ENCODE data around the gene OASL. TPM values are rescaled to one million over a fixed set of nuclear protein-coding genes. Genes with fewer than 3 reads are reported as not detected.

OASL gene
- total RNA-seq, 3 donors from 2014 or later (not counting 1 experiment from before 2014, with no cell fraction given): 7.5 to 48.0 (median 35.2) TPM

DNA sequence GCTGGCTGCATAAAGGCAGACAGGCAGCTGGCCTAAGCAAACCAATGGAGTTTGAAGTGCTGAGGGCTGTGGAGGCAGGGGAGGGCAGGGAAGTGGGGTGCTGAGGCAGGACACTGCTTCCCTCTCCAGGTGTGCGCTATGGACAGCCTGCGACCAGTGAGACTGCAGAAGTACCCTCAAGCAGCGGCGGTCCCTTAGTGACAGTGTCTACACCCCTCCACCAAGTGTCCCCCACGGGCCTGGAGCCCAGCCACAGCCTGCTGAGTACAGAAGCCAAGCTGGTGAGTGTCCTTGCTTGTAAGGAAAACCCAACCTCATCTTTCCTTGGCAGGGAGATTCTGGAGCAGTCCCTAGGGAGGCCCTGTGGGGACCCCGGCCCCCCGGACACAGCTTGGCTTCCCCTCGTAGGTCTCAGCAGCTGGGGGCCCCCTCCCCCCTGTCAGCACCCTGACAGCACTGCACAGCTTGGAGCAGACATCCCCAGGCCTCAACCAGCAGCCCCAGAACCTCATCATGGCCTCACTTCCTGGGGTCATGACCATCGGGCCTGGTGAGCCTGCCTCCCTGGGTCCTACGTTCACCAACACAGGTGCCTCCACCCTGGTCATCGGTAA is 42.8 kb downstream of the OASL start:
- no peaks in the 10 kb centered on the region for H3K4me1 Mint-ChIP-seq
- ATAC-seq (no peak), DNase-seq (no peak)
- H3K4me3 Mint-ChIP-seq: no peak overlapping the region
- H3K27ac ChIP-seq (ENCODE audit: low read length): no peak overlapping the region
- whole genome bisulfite sequencing (ENCODE audit: insufficient coverage): 88% methylated on average over 11 of the region's 11 CpGs
- H3K27me3 Mint-ChIP-seq (ENCODE audit: low read depth in 2 of 2): peaks cover 7 to 13% of the 10 kb centered on the region in 2 donors
- H3K9me3 ChIP-seq (ENCODE audit: control insufficient read depth, insufficient read depth, low read length): no peaks in the 10 kb centered on the region
- H3K36me3 ChIP-seq (ENCODE audit: control insufficient read depth, insufficient read depth, low read length): no peaks in the 10 kb centered on the region
- H3K9me3 Mint-ChIP-seq: peaks cover 0 to 10% of the 10 kb centered on the region in 2 donors
- intact Hi-C loops (cut with micrococcal nuclease): no loop called here
- no peak overlapping the region for H3K27ac Mint-ChIP-seq
- H3K4me1 ChIP-seq (ENCODE audit: control insufficient read depth, insufficient read depth, low read length): peaks cover 5% of the 10 kb centered on the region
- TF ChIP-seq, protein P1, sequence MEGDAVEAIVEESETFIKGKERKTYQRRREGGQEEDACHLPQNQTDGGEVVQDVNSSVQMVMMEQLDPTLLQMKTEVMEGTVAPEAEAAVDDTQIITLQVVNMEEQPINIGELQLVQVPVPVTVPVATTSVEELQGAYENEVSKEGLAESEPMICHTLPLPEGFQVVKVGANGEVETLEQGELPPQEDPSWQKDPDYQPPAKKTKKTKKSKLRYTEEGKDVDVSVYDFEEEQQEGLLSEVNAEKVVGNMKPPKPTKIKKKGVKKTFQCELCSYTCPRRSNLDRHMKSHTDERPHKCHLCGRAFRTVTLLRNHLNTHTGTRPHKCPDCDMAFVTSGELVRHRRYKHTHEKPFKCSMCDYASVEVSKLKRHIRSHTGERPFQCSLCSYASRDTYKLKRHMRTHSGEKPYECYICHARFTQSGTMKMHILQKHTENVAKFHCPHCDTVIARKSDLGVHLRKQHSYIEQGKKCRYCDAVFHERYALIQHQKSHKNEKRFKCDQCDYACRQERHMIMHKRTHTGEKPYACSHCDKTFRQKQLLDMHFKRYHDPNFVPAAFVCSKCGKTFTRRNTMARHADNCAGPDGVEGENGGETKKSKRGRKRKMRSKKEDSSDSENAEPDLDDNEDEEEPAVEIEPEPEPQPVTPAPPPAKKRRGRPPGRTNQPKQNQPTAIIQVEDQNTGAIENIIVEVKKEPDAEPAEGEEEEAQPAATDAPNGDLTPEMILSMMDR (IDR thresholded peaks at IDR 0.05): no peak
- H3K27me3 ChIP-seq (ENCODE audit: control insufficient read depth, insufficient read depth, low read length): no peaks in the 10 kb centered on the region
- no peak overlapping the region for H3K4me3 ChIP-seq (ENCODE audit: low read length)
- H3K36me3 Mint-ChIP-seq: no peaks in the 10 kb centered on the region

DNA sequence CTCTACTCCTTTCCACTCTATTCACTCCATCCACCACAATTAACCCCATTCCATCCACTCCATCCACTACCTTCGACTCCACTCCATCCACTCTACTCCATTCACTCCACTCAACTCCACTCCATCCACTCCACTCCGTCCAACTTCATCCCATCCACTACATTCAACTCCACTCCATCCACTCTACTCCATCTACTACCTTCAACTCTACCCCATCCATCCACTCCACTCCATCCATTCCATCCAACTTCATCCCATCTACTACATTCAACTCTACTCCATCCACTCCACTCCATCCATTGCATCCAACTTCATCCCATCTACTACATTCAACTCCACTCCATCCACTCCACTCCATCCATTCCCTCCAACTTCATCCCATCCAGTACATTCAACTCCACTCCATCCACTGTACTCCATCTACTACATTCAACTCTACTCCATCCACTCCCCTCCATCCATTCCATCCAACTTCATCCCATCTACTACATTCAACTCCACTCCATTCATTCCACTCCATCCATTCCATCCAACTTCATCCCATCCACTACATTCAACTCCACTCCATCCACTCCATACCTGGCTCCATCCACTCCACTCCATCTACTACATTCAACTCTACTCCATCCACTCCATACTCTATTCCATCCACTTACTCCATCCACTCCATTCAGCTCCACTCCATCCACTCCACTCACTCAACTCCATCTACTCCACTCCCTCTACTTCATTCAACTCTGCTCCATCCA is 44.3 kb downstream of the OASL start:
- TF ChIP-seq, protein P1 (IDR thresholded peaks at IDR 0.05): no peak
- Mint-ChIP-seq H3K27ac (no peak overlapping the region), H3K9me3 (peaks cover 0 to 10% of the 10 kb centered on the region in 2 donors), H3K4me3 (no peak overlapping the region), H3K27me3 (ENCODE audit: low read depth in 2 of 2) (peaks cover 7 to 13% of the 10 kb centered on the region in 2 donors), H3K36me3 (no peaks in the 10 kb centered on the region), H3K4me1 (no peaks in the 10 kb centered on the region)
- H3K27me3 ChIP-seq (ENCODE audit: control insufficient read depth, insufficient read depth, low read length): no peaks in the 10 kb centered on the region
- no peaks in the 10 kb centered on the region for H3K36me3 ChIP-seq (ENCODE audit: control insufficient read depth, insufficient read depth, low read length)
- intact Hi-C loops (cut with micrococcal nuclease): no loop called here
- H3K4me3 ChIP-seq (ENCODE audit: low read length): no peak overlapping the region
- WGBS (ENCODE audit: insufficient coverage): 84% methylated on average over 2 of the region's 2 CpGs
- no peaks in the 10 kb centered on the region for H3K4me1 ChIP-seq (ENCODE audit: control insufficient read depth, insufficient read depth, low read length)
- H3K9me3 ChIP-seq (ENCODE audit: control insufficient read depth, insufficient read depth, low read length): no peaks in the 10 kb centered on the region
- no peak for DNase-seq
- H3K27ac ChIP-seq (ENCODE audit: low read length): no peak overlapping the region
- no peak for ATAC-seq

DNA sequence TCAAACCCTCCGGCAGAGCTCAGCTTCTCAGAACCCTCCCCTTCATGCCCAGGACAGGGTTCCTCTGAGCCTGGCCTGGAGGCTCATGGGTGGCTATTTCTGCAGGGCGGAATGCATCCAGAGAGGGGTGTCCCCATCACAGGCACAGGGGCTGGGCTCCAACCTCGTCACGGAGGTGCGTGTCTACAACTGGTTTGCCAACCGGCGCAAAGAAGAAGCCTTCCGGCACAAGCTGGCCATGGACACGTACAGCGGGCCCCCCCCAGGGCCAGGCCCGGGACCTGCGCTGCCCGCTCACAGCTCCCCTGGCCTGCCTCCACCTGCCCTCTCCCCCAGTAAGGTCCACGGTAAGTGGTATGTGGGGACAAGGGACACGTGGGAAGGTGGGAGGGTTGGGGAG is 45.0 kb downstream of the OASL start:
- Histone ChIP-seq H3K27ac (ENCODE audit: low read length) (no peak overlapping the region), H3K4me1 (ENCODE audit: control insufficient read depth, insufficient read depth, low read length) (no peaks in the 10 kb centered on the region), H3K27me3 (ENCODE audit: control insufficient read depth, insufficient read depth, low read length) (no peaks in the 10 kb centered on the region), H3K36me3 (ENCODE audit: control insufficient read depth, insufficient read depth, low read length) (no peaks in the 10 kb centered on the region), H3K4me3 (ENCODE audit: low read length) (no peak overlapping the region), H3K9me3 (ENCODE audit: control insufficient read depth, insufficient read depth, low read length) (no peaks in the 10 kb centered on the region)
- Mint-ChIP-seq H3K27me3 (ENCODE audit: low read depth in 2 of 2) (peaks cover 7 to 13% of the 10 kb centered on the region in 2 donors), H3K9me3 (peaks cover 0 to 10% of the 10 kb centered on the region in 2 donors), H3K27ac (no peak overlapping the region), H3K36me3 (no peaks in the 10 kb centered on the region), H3K4me1 (no peaks in the 10 kb centered on the region), H3K4me3 (no peak overlapping the region)
- DNase-seq: no peak
- ATAC-seq: no peak
- TF ChIP-seq, protein P1 (IDR thresholded peaks at IDR 0.05): no peak
- 94% methylated on average over 13 of the region's 15 CpGs for WGBS (ENCODE audit: insufficient coverage)
- intact Hi-C loops (cut with micrococcal nuclease): no loop called here

Data from natural killer cell (primary cell).